Mesothelial cell of epicardium (in vitro differentiated cells): ENCODE results near the gene CELF2. TPM values are rescaled to one million over a fixed set of nuclear protein-coding genes. Genes with fewer than 3 reads are reported as not detected.

Experiments used
- DNase-seq, 2 experiments: peaks; one replicate each; pipeline ENCODE4 v3.0.0; 2021; ENCODE audit warnings: low spot score in 2 of 2; ENCODE audit not compliant: unreplicated experiment in 2 of 2
- H3K27ac Mint-ChIP-seq: 2 replicates; pipeline ENCODE4 v1.8.0; 2021; ENCODE audit warnings: mixed read lengths
- H3K27me3 Mint-ChIP-seq: 2 replicates; pipeline ENCODE4 v1.8.0; 2021; ENCODE audit warnings: low read depth, mixed read lengths
- H3K36me3 Mint-ChIP-seq: 2 replicates; pipeline ENCODE4 v1.8.0; 2021; ENCODE audit warnings: mixed read lengths
- H3K4me1 Mint-ChIP-seq: 2 replicates; pipeline ENCODE4 v1.8.0; 2021; ENCODE audit warnings: mixed read lengths
- H3K4me3 Mint-ChIP-seq: 2 replicates; pipeline ENCODE4 v1.8.0; 2021; ENCODE audit warnings: mild to moderate bottlenecking, moderate library complexity, mixed read lengths
- H3K9me3 Mint-ChIP-seq: 2 replicates; pipeline ENCODE4 v1.8.0; 2021; ENCODE audit warnings: mixed read lengths
- total RNA-seq: library from RNA; stranded (reverse); gene quantifications from 3 replicates; pipeline ENCODE4 v1.2.1, GENCODE V29; 2021
- TF ChIP-seq, protein P1 (sequence below): fragments of 200-600 bp; sonication (generic); IDR thresholded peaks from one replicate; pipeline ENCODE4 v1.5.0; 2021; ENCODE audit warnings: antibody characterized with exemption; ENCODE audit not compliant: unreplicated experiment

CELF2 gene
- total RNA-seq, 1 donor from 2014 or later: 24.0 TPM

DNA sequence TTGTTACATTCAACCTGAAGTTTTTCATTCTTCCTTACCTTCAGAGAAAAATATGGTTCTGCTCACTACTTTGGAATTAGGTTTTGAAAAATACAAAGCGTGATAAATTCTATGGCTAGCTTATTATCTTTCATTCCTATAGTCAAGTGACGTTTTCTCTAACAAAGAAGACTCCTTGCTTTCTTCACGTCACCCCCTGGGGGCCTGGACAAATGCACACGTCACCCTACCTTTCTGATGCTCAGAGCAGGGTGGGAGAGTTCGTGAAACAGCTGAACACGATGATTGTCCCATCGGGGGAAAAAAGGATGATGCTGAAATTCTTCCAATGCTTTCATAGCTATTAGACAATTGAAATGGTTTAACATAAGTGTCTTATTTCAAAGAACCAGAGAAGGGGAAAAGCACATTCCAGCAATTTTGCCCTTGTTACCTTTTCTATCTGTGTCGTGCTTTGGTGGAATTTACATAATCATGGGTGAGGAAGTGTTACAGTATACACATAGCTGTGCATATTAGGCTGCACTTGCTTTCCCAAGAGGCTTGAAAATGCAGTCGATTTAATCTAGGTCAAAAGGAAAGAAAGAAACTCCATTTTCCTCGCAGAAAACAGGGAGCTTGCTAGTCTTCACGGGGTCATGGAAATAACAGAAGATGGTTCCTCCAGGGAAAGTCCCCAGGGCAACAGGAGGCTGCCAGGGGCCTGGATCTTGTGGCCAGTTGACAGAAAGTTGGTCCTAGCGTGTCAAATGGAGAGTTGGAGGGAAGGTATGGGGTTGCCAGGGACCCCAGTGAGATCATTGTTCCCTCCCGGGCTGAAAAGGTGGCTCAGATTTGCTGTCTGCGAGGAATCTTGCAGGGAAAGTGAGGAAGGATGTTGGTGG is 189.2 kb downstream of the CELF2 start:
- TF ChIP-seq, protein P1, sequence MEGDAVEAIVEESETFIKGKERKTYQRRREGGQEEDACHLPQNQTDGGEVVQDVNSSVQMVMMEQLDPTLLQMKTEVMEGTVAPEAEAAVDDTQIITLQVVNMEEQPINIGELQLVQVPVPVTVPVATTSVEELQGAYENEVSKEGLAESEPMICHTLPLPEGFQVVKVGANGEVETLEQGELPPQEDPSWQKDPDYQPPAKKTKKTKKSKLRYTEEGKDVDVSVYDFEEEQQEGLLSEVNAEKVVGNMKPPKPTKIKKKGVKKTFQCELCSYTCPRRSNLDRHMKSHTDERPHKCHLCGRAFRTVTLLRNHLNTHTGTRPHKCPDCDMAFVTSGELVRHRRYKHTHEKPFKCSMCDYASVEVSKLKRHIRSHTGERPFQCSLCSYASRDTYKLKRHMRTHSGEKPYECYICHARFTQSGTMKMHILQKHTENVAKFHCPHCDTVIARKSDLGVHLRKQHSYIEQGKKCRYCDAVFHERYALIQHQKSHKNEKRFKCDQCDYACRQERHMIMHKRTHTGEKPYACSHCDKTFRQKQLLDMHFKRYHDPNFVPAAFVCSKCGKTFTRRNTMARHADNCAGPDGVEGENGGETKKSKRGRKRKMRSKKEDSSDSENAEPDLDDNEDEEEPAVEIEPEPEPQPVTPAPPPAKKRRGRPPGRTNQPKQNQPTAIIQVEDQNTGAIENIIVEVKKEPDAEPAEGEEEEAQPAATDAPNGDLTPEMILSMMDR: no peak
- Mint-ChIP-seq H3K4me3 (no peak overlapping the region), H3K27ac (peak overlapping the region; percentile 53)

DNA sequence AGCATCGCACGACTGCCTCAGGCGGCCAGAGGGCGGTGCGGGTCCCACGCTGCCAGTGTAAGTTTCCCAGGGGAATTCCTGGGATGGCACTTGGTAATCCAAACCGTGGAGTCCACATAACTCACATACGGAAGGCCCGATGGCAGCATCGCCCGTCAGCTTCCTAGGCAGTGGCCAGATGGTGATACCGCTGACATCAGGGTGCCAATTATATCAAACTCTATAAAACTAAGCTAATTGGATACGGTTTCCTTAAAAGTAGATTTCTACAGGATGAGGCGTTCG is 189.8 kb downstream of the CELF2 start:
- Mint-ChIP-seq H3K36me3 (no peaks in the 10 kb centered on the region), H3K4me1 (peaks cover 36% of the 10 kb centered on the region), H3K9me3 (no peaks in the 10 kb centered on the region), H3K27ac (no peak overlapping the region), H3K27me3 (peaks cover 4% of the 10 kb centered on the region), H3K4me3 (no peak overlapping the region)
- no peak for DNase-seq
- TF ChIP-seq, protein P1: no peak

More for the DNA sequence above, 189.2 kb downstream of the CELF2 start:
- H3K36me3 Mint-ChIP-seq: no peaks in the 10 kb centered on the region
- peaks cover 2% of the 10 kb centered on the region for H3K9me3 Mint-ChIP-seq
- H3K27me3 Mint-ChIP-seq: peaks cover 4% of the 10 kb centered on the region
- peaks cover 36% of the 10 kb centered on the region for H3K4me1 Mint-ChIP-seq
- no peak for DNase-seq

DNA sequence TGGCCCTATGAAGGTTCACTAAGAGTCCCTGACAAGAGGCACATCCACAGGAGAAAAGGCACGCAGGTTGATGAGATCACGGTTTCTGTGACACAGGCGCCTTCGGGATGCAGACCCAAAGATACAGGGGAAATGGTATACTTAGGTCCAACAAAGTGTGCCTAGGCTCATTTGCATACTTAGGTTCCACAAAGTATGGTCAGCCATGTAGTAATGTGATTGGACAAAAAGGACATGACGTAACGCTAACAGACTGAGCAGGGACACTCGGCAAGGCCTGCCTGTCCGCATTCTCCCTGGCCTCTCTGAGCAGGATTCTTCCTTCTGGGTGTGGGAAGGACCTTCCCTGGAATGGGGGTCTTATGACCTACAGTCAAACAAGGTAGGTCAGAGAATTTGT is 190.6 kb downstream of the CELF2 start:
- peaks cover 36% of the 10 kb centered on the region for H3K4me1 Mint-ChIP-seq
- peaks cover 4% of the 10 kb centered on the region for H3K27me3 Mint-ChIP-seq
- no peaks in the 10 kb centered on the region for H3K36me3 Mint-ChIP-seq
- H3K4me3 Mint-ChIP-seq: no peak overlapping the region
- no peaks in the 10 kb centered on the region for H3K9me3 Mint-ChIP-seq
- TF ChIP-seq, protein P1: no peak
- no peak overlapping the region for H3K27ac Mint-ChIP-seq
- DNase-seq: no peak

DNA sequence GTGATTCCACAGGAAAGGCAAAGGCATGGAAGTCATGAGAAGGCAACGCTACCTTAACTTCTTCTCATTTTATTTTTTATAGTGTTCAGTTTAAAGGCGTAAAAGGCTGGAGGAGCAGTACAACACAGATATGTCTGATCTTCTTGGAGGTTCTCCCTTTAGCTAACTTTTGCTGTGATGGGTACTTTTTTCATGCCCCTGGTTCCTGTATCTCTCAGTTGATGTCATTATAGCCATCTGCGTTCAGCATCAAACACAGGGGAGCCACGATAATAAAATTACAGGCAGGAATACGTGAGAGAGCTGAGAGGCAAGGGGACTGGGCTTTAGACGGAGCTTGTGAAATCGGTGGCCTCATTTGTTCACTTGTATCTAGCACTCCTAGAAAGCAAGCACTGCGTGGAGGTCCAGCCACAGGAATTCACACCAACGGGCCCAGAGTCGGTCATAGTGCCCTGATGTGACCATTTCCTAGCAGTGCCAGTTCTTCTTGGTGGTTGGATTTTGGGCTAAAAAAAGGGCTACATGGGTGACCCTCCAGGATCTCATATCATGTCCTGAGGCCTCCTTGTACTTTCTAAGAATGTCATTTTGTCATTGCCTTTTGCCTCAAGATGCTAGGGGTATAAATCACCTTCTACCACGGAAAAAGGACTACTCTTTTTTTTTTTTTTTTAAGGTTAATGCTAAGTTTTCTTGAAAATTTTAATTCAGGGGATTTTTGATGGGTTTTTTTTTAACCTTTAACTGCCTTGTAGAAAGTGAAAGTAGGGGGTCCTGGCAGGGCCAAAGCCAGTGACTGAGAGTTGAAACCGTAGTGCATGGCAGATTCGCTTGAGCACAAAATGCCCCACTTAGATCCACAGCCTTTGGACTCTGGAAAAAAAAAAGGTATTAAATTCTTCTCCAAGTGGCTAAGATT is 191.5 kb downstream of the CELF2 start:
- no peaks in the 10 kb centered on the region for H3K36me3 Mint-ChIP-seq
- no peaks in the 10 kb centered on the region for H3K9me3 Mint-ChIP-seq
- no peak overlapping the region for H3K4me3 Mint-ChIP-seq
- TF ChIP-seq, protein P1: no peak
- peaks cover 35% of the 10 kb centered on the region for H3K4me1 Mint-ChIP-seq
- no peak overlapping the region for H3K27ac Mint-ChIP-seq
- no peak for DNase-seq
- peaks cover 2% of the 10 kb centered on the region for H3K27me3 Mint-ChIP-seq

DNA sequence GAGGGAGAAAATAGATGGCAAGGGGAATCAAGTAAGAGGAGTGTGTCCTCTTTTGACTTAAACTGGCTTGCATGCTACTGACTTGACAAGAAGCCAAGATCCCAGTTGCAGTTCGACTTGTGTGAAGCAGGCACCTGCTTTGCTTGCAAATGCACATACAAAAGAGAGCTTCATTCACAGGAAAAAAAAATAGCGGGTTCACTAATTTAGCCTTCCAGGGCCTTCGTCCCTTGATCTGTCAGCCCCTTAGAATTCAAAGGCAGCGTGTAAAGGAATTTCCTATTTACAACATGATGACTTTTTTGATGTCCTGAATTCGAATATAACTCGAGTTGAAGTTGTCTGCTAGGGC is 192.1 kb downstream of the CELF2 start:
- no peak for DNase-seq
- no peaks in the 10 kb centered on the region for H3K36me3 Mint-ChIP-seq
- H3K9me3 Mint-ChIP-seq: no peaks in the 10 kb centered on the region
- H3K4me3 Mint-ChIP-seq: no peak overlapping the region
- H3K27me3 Mint-ChIP-seq: peaks cover 7% of the 10 kb centered on the region
- no peak overlapping the region for H3K27ac Mint-ChIP-seq
- H3K4me1 Mint-ChIP-seq: peaks cover 28% of the 10 kb centered on the region
- TF ChIP-seq, protein P1: no peak
